ENCODE results near the gene RILPL1.

DNA sequence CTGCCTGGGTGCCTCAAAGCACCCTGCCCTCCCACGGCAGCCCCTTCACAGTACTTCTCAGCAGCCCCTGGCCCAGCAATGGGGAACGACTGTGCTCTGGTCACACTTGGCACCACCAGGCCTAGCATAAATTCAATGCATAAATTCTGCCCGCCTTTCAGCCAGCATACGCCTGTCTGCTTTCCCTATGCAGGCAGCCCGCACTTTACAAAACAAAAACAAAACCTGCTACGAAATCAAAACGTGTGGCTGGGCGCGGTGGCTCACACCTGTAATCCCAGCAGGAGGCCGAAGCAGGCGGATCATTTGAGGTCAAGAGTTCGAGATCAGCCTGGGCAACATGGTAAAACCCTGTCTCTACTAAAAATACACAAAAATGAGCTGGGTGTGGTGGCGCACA, 42.0 kb downstream of the RILPL1 start:
- TF ChIP-seq EZH2 (IDR thresholded peaks at IDR 0.05; ENCODE audit: insufficient read depth, poor library complexity, severe bottlenecking) (no peak), EZH2phosphoT487 (IDR thresholded peaks at IDR 0.05; ENCODE audit: insufficient read depth, low read depth) (no peak)

Data from GM23248 (cell line).